Activated CD4-positive, alpha-beta T cell treated with anti-CD3 and anti-CD28 coated beads, Interleukin-2, amount 50 U/mL, for 1 hour (primary cell): ENCODE measurements around the gene DPH5.
"Not testable (repeated sequence)": the region's sequence is repeated elsewhere in the genome, so short reads cannot be mapped to it uniquely, and the experiment has no call there.

Experiments
- DNase-seq: peaks from one replicate; pipeline ENCODE4 v3.0.0-alpha.2; 2020

The DPH5 gene

GRCh38 chr1:101025657-101026429 lies at the start of gene DPH5:
DPH5 (minus strand) TSS chr1:101025784; CDS start chr1:101025443, 341 bp downstream.
- peak; percentile 86 for DNase-seq

- no peak for DNase-seq
Measured at GRCh38 chr1:101073836-101074235, 48.3 kb upstream of the DPH5 start.

- no peak for DNase-seq
Measured at GRCh38 chr1:101071470-101071891, 45.9 kb upstream of the DPH5 start.

- DNase-seq, result no peak
Measured at GRCh38 chr1:101069158-101069557, 43.6 kb upstream of the DPH5 start.

GRCh38 chr1:101066937-101067335 lies 41.4 kb upstream of the DPH5 start:
- not testable (repeated sequence) for DNase-seq

- DNase-seq, result no peak
Measured at GRCh38 chr1:101066260-101066936, 40.8 kb upstream of the DPH5 start.

GRCh38 chr1:101065575-101065974 lies 40.0 kb upstream of the DPH5 start:
- DNase-seq, result no peak

- no peak for DNase-seq
Measured at GRCh38 chr1:101064697-101065096, 39.1 kb upstream of the DPH5 start.

GRCh38 chr1:101060992-101061391 lies 35.4 kb upstream of the DPH5 start:
- no peak for DNase-seq

GRCh38 chr1:101059945-101060542 lies 34.5 kb upstream of the DPH5 start:
- DNase-seq, result no peak

- DNase-seq, result no peak
Measured at GRCh38 chr1:101055623-101056022, 30.0 kb upstream of the DPH5 start.

GRCh38 chr1:101051688-101052638 lies 26.4 kb upstream of the DPH5 start:
- DNase-seq, result no peak

GRCh38 chr1:101050869-101051268 lies 25.3 kb upstream of the DPH5 start:
- no peak for DNase-seq

- DNase-seq, result no peak
Measured at GRCh38 chr1:101044749-101045148, 19.2 kb upstream of the DPH5 start.

- DNase-seq, result no peak
Measured at GRCh38 chr1:101044259-101044658, 18.7 kb upstream of the DPH5 start.

GRCh38 chr1:101043776-101044175 lies 18.2 kb upstream of the DPH5 start:
- DNase-seq, result no peak

- no peak for DNase-seq
Measured at GRCh38 chr1:101041300-101041699, 15.7 kb upstream of the DPH5 start.

GRCh38 chr1:101040666-101041065 lies 15.1 kb upstream of the DPH5 start:
- DNase-seq, result no peak

GRCh38 chr1:101039245-101039644 lies 13.7 kb upstream of the DPH5 start:
- no peak for DNase-seq

- no peak for DNase-seq
Measured at GRCh38 chr1:101037316-101037715, 11.7 kb upstream of the DPH5 start.

- DNase-seq, result no peak
Measured at GRCh38 chr1:101033017-101033416, 7.4 kb upstream of the DPH5 start.

- DNase-seq, result not testable (repeated sequence)
Measured at GRCh38 chr1:101032129-101032528, 6.5 kb upstream of the DPH5 start.

GRCh38 chr1:101030881-101031280 lies 5.3 kb upstream of the DPH5 start:
- no peak for DNase-seq
